Tibial nerve (tissue), 4 donors: ENCODE results near the gene TMEM187. TPM values are rescaled to one million over a fixed set of nuclear protein-coding genes. Genes with fewer than 3 reads are reported as not detected.
A peak's percentile ranks its signal among the peaks of the same experiment; 100 is the strongest.

ENCODE experiments used
- DNase-seq, 2 donors: peaks; one replicate each; pipeline ENCODE4 v3.0.0-alpha.2; 2019; ENCODE audit warnings: low spot score in 2 of 2
- H3K27ac ChIP-seq, 4 donors: fragments of 200-600 bp; sonication (generic) in 3 of 4; one replicate each; pipeline ENCODE4 v1.5.1; 2017 to 2019; ENCODE audit warnings: mild to moderate bottlenecking in 1 of 4
- H3K27me3 ChIP-seq, 2 donors: fragments of 200-600 bp; sonication (generic) in 1 of 2; one replicate each; pipeline versions ENCODE4 v1.5.1 to v1.6.0; 2017 to 2019
- H3K36me3 ChIP-seq, 3 donors: fragments of 200-600 bp; sonication (generic); one replicate each; pipeline ENCODE4 v1.5.1; 2018 to 2019
- H3K4me1 ChIP-seq, 4 donors: fragments of 200-600 bp; sonication (generic) in 3 of 4; one replicate each; pipeline ENCODE4 v1.5.1; 2017 to 2019
- H3K4me3 ChIP-seq, 4 donors: fragments of 200-600 bp; sonication (generic) in 3 of 4; one replicate each; pipeline ENCODE4 v1.5.1; 2017 to 2019; ENCODE audit warnings: mild to moderate bottlenecking in 1 of 4, moderate library complexity in 1 of 4
- H3K9me3 ChIP-seq, 4 donors: fragments of 200-600 bp; sonication (generic) in 3 of 4; one replicate each; pipeline ENCODE4 v1.5.1; 2017 to 2019
- EP300 ChIP-seq, 2 donors: sonication (generic); formaldehyde crosslinking; IDR thresholded peaks; one replicate each; pipeline ENCODE4 v1.6.1; 2017; ENCODE audit warnings: antibody characterized with exemption in 2 of 2, mild to moderate bottlenecking in 1 of 2
- POLR2A ChIP-seq, 2 donors: fragments of 450-650 bp; IDR thresholded peaks; one replicate each; pipeline ENCODE4 v1.6.1; 2017; ENCODE audit warnings: antibody characterized with exemption in 2 of 2, mild to moderate bottlenecking in 2 of 2, moderate library complexity in 2 of 2
- WGBS, 2 donors: methylation state at CpG; one replicate each; pipeline ENCODE4 v1.1.5; 2018; 5-methylcytosine and 5-hydroxymethylcytosine counted together
- total RNA-seq, 4 donors: library from RNA; depleted of rRNA; stranded (reverse); fragments of >200 nt; gene quantifications; one replicate each; pipeline ENCODE4 v1.1.0, GENCODE V29; 2016
- TF ChIP-seq, protein P1 (sequence below), 5 experiments: fragments of 200-600 bp in 3 of 5; fragments of 450-650 bp in 2 of 5; sonication (generic) in 3 of 5; IDR thresholded peaks; one replicate each; pipeline ENCODE4 v1.5.1; 2016 to 2019; ENCODE audit warnings: antibody characterized with exemption in 5 of 5, mild to moderate bottlenecking in 3 of 5, moderate library complexity in 2 of 5

The TMEM187 gene
- total RNA-seq, 4 donors from 2014 or later: 4.2 to 16.4 (median 9.6) TPM

- Histone ChIP-seq H3K4me3 (peak within 1 kb of the TSS; percentile 37 to 71 (median 57)), H3K9me3 (no peaks in the 10 kb centered on the region), H3K27me3 (peaks cover 0 to 22% of the 10 kb centered on the region in 2 donors), H3K4me1 (peaks cover 0 to 71% (median 19%) of the 10 kb centered on the region in 4 donors), H3K36me3 (peaks cover 0 to 11% (median 0%) of the 10 kb centered on the region in 3 donors), H3K27ac (peak within 1 kb of the TSS in 3 of 4 donors; percentile 94 to 98 (median 94))
- WGBS, 2 donors: 16 to 32% methylated on average over 12 to 36 of the region's 59 CpGs
- no peak for DNase-seq
- TF ChIP-seq POLR2A (IDR thresholded peaks at IDR 0.05) (no peak), EP300 (IDR thresholded peaks at IDR 0.05) (no peak)
- TF ChIP-seq, protein P1, sequence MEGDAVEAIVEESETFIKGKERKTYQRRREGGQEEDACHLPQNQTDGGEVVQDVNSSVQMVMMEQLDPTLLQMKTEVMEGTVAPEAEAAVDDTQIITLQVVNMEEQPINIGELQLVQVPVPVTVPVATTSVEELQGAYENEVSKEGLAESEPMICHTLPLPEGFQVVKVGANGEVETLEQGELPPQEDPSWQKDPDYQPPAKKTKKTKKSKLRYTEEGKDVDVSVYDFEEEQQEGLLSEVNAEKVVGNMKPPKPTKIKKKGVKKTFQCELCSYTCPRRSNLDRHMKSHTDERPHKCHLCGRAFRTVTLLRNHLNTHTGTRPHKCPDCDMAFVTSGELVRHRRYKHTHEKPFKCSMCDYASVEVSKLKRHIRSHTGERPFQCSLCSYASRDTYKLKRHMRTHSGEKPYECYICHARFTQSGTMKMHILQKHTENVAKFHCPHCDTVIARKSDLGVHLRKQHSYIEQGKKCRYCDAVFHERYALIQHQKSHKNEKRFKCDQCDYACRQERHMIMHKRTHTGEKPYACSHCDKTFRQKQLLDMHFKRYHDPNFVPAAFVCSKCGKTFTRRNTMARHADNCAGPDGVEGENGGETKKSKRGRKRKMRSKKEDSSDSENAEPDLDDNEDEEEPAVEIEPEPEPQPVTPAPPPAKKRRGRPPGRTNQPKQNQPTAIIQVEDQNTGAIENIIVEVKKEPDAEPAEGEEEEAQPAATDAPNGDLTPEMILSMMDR (IDR thresholded peaks at IDR 0.05): no peak
These were observed 46.6 kb upstream of the TMEM187 start, which contains the start of gene ARHGAP4 for GRCh38 chrX:153925739-153926551. ARHGAP4 (minus strand) TSS chrX:153926264; CDS start chrX:153926202, 62 bp downstream.

- no peak for TF ChIP-seq EP300 (IDR thresholded peaks at IDR 0.05)
- TF ChIP-seq, protein P1 (IDR thresholded peaks at IDR 0.05): no peak
- no peak for TF ChIP-seq POLR2A (IDR thresholded peaks at IDR 0.05)
- Histone ChIP-seq H3K4me1 (peaks cover 0 to 65% (median 18%) of the 10 kb centered on the region in 4 donors), H3K36me3 (peaks cover 0 to 17% (median 0%) of the 10 kb centered on the region in 3 donors), H3K4me3 (peak overlapping the region in 3 of 4 donors; percentile 19 to 71 (median 29)), H3K9me3 (no peaks in the 10 kb centered on the region), H3K27ac (peak overlapping the region in 3 of 4 donors; percentile 94 to 98 (median 94)), H3K27me3 (peaks cover 0 to 22% of the 10 kb centered on the region in 2 donors)
- no peak for DNase-seq
- WGBS, 2 donors: 31% methylated on average over 4 of the region's 4 CpGs; no CpG with 5 or more reads in 1 of the 2 donors
These were observed 46.0 kb upstream of the TMEM187 start for GRCh38 chrX:153926552-153926857.

DNA sequence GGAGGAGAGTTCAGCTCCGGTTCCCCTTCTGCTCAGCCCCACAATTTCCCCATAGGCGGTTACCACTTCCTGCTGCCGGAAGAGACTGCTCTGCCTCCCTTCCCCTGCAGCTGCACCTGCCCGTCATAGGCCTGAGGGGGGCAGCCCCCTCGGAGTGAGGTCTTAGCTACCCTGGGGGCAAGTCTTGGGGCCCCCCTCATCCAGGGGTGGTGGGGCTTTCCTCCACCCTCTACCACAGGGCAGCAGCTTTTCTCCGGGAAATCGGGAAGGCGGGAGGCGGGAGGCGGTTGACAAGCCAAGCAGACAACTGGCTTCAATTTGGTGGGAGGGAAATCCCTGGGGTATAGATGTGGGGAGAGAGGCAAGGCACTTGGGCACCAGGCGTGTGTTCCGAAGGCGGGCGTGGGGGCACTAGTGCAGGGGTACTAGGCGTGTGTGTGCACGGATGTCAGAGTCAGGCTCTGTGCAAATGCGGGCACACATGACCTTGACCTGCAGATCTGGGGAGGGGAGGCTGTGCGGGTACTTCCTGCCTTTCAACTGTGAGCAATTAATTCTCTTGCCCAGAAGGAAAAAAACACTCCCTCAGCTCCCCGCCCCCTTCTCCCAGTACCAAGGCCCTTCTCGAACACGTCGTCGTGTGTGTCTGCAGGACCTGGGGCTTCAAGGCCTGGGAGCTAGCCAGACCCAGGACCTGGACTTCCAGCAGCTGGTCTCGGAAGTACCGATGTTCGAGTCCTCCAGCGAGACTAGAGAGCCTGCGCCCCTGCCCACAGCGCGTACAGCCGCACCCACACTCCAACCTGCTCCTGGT lies 45.5 kb upstream of the TMEM187 start:
- WGBS, 2 donors: 5 to 29% methylated on average over 10 to 29 of the region's 31 CpGs
- peaks cover 0 to 60% (median 15%) of the 10 kb centered on the region in 4 donors for H3K4me1 ChIP-seq
- no peak for TF ChIP-seq POLR2A (IDR thresholded peaks at IDR 0.05)
- TF ChIP-seq, protein P1 (IDR thresholded peaks at IDR 0.05): no peak
- TF ChIP-seq EP300 (IDR thresholded peaks at IDR 0.05): no peak

DNA sequence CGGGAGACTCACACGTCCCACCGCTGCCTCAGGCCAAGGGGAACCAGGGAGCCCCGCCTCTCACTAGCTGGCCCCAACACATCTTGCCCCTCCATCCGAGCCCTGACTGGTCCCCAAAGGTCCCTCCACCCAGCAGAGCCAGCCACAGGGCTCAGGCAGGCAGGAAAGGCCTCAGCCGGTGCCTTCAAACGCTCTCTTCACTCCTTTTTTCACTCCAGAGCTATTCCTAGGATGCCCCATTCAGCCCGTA lies 45.0 kb upstream of the TMEM187 start:
- DNase-seq: no peak
- TF ChIP-seq, protein P1 (IDR thresholded peaks at IDR 0.05): no peak
- no peak for TF ChIP-seq POLR2A (IDR thresholded peaks at IDR 0.05)
- TF ChIP-seq EP300 (IDR thresholded peaks at IDR 0.05): no peak
- peaks cover 0 to 28% (median 0%) of the 10 kb centered on the region in 3 donors for H3K36me3 ChIP-seq
- H3K9me3 ChIP-seq: no peaks in the 10 kb centered on the region
- peak overlapping the region; percentile 75 to 98 (median 94) for H3K27ac ChIP-seq
- peak overlapping the region; percentile 37 to 71 (median 57) for H3K4me3 ChIP-seq
- peaks cover 0 to 54% (median 14%) of the 10 kb centered on the region in 4 donors for H3K4me1 ChIP-seq
- H3K27me3 ChIP-seq: peaks cover 0 to 22% of the 10 kb centered on the region in 2 donors
- 18% methylated on average over 8 of the region's 8 CpGs; no CpG with 5 or more reads in 1 of the 2 donors for WGBS, 2 donors

More for the DNA sequence above, 45.5 kb upstream of the TMEM187 start:
- Histone ChIP-seq H3K4me3 (peak overlapping the region; percentile 37 to 71 (median 57)), H3K27ac (peak overlapping the region; percentile 75 to 98 (median 94)), H3K27me3 (peaks cover 0 to 22% of the 10 kb centered on the region in 2 donors), H3K36me3 (peaks cover 0 to 22% (median 0%) of the 10 kb centered on the region in 3 donors), H3K9me3 (no peaks in the 10 kb centered on the region)
- DNase-seq: peak in 1 of 2 donors; percentile 12
